ENCODE results near the gene CIB2.

GRCh38 chr15:78092261-78093041 lies 38.8 kb downstream of the CIB2 start, which contains the start of gene SH2D7:
- TF ChIP-seq EP300 (IDR thresholded peaks at IDR 0.05) = no peak
- TF ChIP-seq CTCF (IDR thresholded peaks at IDR 0.05) = no peak
- TF ChIP-seq POLR2A (IDR thresholded peaks at IDR 0.05) = no peak

All from upper lobe of left lung (tissue), 4 donors.